Breast epithelium (tissue), 3 donors: ENCODE data around the gene FERMT2.

ENCODE experiments used
- POLR2A ChIP-seq: fragments of 450-650 bp; IDR thresholded peaks from one replicate; pipeline ENCODE4 v1.6.1; 2016; ENCODE audit warnings: antibody characterized with exemption, mild to moderate bottlenecking, moderate library complexity
- POLR2AphosphoS5 ChIP-seq, 3 donors: sonication (generic); formaldehyde crosslinking; IDR thresholded peaks; one replicate each; pipeline ENCODE4 v1.6.1; 2017; ENCODE audit warnings: antibody characterized with exemption in 3 of 3
- TF ChIP-seq, protein P1 (sequence below), 3 donors: fragments of 450-650 bp; IDR thresholded peaks; one replicate each; pipeline ENCODE4 v1.5.1; 2016 to 2017; ENCODE audit warnings: antibody characterized with exemption in 3 of 3, mild to moderate bottlenecking in 3 of 3, moderate library complexity in 3 of 3

DNA sequence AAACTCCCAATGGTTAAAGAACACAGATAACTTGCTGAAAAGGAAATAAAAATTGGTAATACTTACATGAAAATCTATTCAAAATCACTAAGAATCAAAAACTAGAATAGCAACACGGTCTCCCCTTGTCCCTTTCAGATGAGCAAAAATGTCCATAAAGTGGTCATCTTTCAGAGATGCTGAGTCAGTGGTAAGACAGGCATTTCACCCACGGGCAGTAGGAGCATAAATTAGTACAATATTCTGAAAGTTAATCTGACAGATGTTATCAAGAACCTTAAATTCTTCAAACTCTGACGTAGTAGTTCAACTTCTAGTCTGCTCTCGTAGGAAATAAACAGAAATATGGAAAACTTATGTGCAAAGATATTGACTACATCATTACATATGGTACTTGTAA lies 126.4 kb downstream of the FERMT2 start:
- TF ChIP-seq, protein P1, sequence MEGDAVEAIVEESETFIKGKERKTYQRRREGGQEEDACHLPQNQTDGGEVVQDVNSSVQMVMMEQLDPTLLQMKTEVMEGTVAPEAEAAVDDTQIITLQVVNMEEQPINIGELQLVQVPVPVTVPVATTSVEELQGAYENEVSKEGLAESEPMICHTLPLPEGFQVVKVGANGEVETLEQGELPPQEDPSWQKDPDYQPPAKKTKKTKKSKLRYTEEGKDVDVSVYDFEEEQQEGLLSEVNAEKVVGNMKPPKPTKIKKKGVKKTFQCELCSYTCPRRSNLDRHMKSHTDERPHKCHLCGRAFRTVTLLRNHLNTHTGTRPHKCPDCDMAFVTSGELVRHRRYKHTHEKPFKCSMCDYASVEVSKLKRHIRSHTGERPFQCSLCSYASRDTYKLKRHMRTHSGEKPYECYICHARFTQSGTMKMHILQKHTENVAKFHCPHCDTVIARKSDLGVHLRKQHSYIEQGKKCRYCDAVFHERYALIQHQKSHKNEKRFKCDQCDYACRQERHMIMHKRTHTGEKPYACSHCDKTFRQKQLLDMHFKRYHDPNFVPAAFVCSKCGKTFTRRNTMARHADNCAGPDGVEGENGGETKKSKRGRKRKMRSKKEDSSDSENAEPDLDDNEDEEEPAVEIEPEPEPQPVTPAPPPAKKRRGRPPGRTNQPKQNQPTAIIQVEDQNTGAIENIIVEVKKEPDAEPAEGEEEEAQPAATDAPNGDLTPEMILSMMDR (IDR thresholded peaks at IDR 0.05), result no peak
- TF ChIP-seq POLR2A (no peak), POLR2AphosphoS5 (IDR thresholded peaks at IDR 0.05) (no peak)
